Endothelial cell of umbilical vein (primary cell): ENCODE results near the gene REG3A. TPM values are rescaled to one million over a fixed set of nuclear protein-coding genes. Genes with fewer than 3 reads are reported as not detected.

ENCODE experiments used
- BruUV-seq: library from RNA; stranded (reverse); fragments of 400-500 nt; replicated peaks from 2 replicates; lab custom pipeline; 2021; lab: Mats Ljungman, UMichigan
- CTCF ChIA-PET: fragments of 300-600, 350-600 bp; sonication (Branson Sonifier 250); formaldehyde crosslinking; loops from one replicate; lab custom pipeline; 2021; ENCODE audit warnings: antibody characterized with exemption, inconsistent platforms; lab: Charles Lee
- POLR2A ChIA-PET: fragments of 300-600, 350-600 bp; sonication (Branson Sonifier 250); formaldehyde crosslinking; loops from one replicate; lab custom pipeline; 2021; ENCODE audit warnings: antibody characterized with exemption, inconsistent platforms; lab: Charles Lee
- DNase-seq: peaks from one replicate; pipeline ENCODE4 v3.0.0-alpha.2; 2011; ENCODE audit warnings: low read depth, low spot score
- FAIRE-seq: peaks from 2 replicates; lab custom pipeline; 2011; peaks lifted over from hg19 to GRCh38; lab: Jason Lieb, UNC
- H2AFZ ChIP-seq: 2 replicates; pipeline ENCODE4 v1.6.0; 2012; ENCODE audit warnings: low read depth, low read length, control low read depth, inconsistent platforms
- H3K27ac ChIP-seq: 2 replicates; pipeline ENCODE4 v1.5.1; 2011; ENCODE audit warnings: low read depth, mild to moderate bottlenecking, control low read depth, low read length, moderate library complexity; ENCODE audit not compliant: insufficient read depth
- H3K27me3 ChIP-seq, 2 experiments: 2 replicates each; pipeline versions ENCODE4 v1.6.0 to v1.6.1; 2011; ENCODE audit warnings: low read length in 2 of 2, mixed read lengths in 1 of 2; ENCODE audit not compliant: control insufficient read depth in 2 of 2, insufficient read depth in 2 of 2
- H3K36me3 ChIP-seq, 2 experiments: 2 replicates in 1 of 2; 3 replicates in 1 of 2; pipeline ENCODE4 v1.5.1; 2011; ENCODE audit warnings: low read length in 2 of 2, mild to moderate bottlenecking in 1 of 2, moderate library complexity in 1 of 2; ENCODE audit not compliant: control insufficient read depth in 2 of 2, insufficient read depth in 2 of 2; ENCODE audit errors: extremely low read depth in 1 of 2
- H3K4me1 ChIP-seq: 3 replicates; pipeline ENCODE4 v1.5.1; 2011; ENCODE audit warnings: mild to moderate bottlenecking, low read length; ENCODE audit not compliant: control insufficient read depth, insufficient read depth; ENCODE audit errors: extremely low read depth
- H3K4me2 ChIP-seq: 2 replicates; pipeline ENCODE4 v1.6.1; 2011; ENCODE audit warnings: low read length, control low read depth, mixed read lengths; ENCODE audit not compliant: insufficient read depth
- H3K4me3 ChIP-seq, 3 experiments: fragments of 200-600 bp in 1 of 3; sonication (generic), shearing (Covaris generic) in 1 of 3; replicated peaks in 1 of 3; 2 replicates each; pipeline ENCODE4 v1.5.1; 2011 to 2016; ENCODE audit warnings: control low read depth in 3 of 3, low read length in 3 of 3, mild to moderate bottlenecking in 2 of 3, inconsistent platforms in 1 of 3, low read depth in 1 of 3, moderate library complexity in 1 of 3; ENCODE audit not compliant: insufficient read depth in 1 of 3
- H3K79me2 ChIP-seq: 2 replicates; pipeline ENCODE4 v1.6.0; 2012; ENCODE audit warnings: low read length, inconsistent platforms; ENCODE audit not compliant: control insufficient read depth, insufficient read depth
- H3K9ac ChIP-seq: replicated peaks from 2 replicates; pipeline ENCODE3; 2011; ENCODE audit warnings: low read length, control low read depth; ENCODE audit not compliant: insufficient read depth; ENCODE audit errors: extremely low read depth
- H3K9me1 ChIP-seq: replicated peaks from 3 replicates; pipeline ENCODE4 v1.6.0; 2011; ENCODE audit warnings: mild to moderate bottlenecking, low read length; ENCODE audit not compliant: control insufficient read depth, insufficient read depth; ENCODE audit errors: extremely low read depth
- H3K9me3 ChIP-seq: replicated peaks from 2 replicates; pipeline ENCODE4 v1.5.1; 2012; ENCODE audit warnings: low read length, inconsistent platforms; ENCODE audit not compliant: control insufficient read depth, insufficient read depth
- H4K20me1 ChIP-seq: replicated peaks from 2 replicates; pipeline ENCODE3; 2011; ENCODE audit warnings: mild to moderate bottlenecking, low read length; ENCODE audit not compliant: control insufficient read depth, insufficient read depth; ENCODE audit errors: extremely low read depth
- EZH2 ChIP-seq: IDR thresholded peaks from 2 replicates; pipeline ENCODE4 v1.6.1; 2012; ENCODE audit warnings: borderline replicate concordance, low read depth, mild to moderate bottlenecking, moderate library complexity, low read length, inconsistent platforms; ENCODE audit not compliant: severe bottlenecking
- FOS ChIP-seq: IDR thresholded peaks from 2 replicates; pipeline ENCODE4 v1.6.1; 2011; ENCODE audit warnings: mild to moderate bottlenecking, low read length, moderate library complexity, borderline replicate concordance; ENCODE audit not compliant: insufficient read depth
- GATA2 ChIP-seq: IDR thresholded peaks from 2 replicates; pipeline ENCODE4 v1.7.0; 2011; ENCODE audit warnings: low read depth, mild to moderate bottlenecking, moderate library complexity, mixed read lengths, low read length; ENCODE audit not compliant: insufficient read length, insufficient read depth
- JUN ChIP-seq: IDR thresholded peaks from 2 replicates; pipeline ENCODE4 v1.6.1; 2011; ENCODE audit warnings: borderline replicate concordance, low read depth; ENCODE audit not compliant: insufficient read length, insufficient read depth
- MYC ChIP-seq: IDR thresholded peaks from one replicate; pipeline ENCODE4 v1.6.1; 2011; ENCODE audit warnings: mild to moderate bottlenecking, low read depth, low read length
- POLR2A ChIP-seq: IDR thresholded peaks from 2 replicates; pipeline ENCODE4 v1.6.1; 2012; ENCODE audit warnings: low read depth, mild to moderate bottlenecking, control low read depth, low read length
- POLR2AphosphoS5 ChIP-seq: IDR thresholded peaks from 2 replicates; pipeline ENCODE4 v1.6.1; 2012; ENCODE audit warnings: low read depth, mild to moderate bottlenecking, control low read depth, low read length, moderate library complexity; ENCODE audit not compliant: insufficient read depth
- dilution Hi-C: fragments of 300-500 bp; cut with MboI; formaldehyde crosslinking; loops from one replicate; pipeline ENCODE4 v1.15.0; 2019; ENCODE audit warnings: low sequenced_read_pairs; ENCODE audit not compliant: extremely low pct_ligation_motif_present
- intact Hi-C: fragments of 100-400 bp; cut with micrococcal nuclease; formaldehyde crosslinking; loops from one replicate; pipeline ENCODE4 v1.10.0; 2022
- polyA plus RNA-seq, 4 experiments: library from polyadenylated mRNA; depleted of rRNA in 3 of 4; stranded (reverse) in 3 of 4; unstranded in 1 of 4; fragments of >200 nt; gene quantifications; 2 replicates each; pipeline versions ENCODE4 v1.2.1 to v1.2.3, GENCODE V29; 2011 to 2012; ENCODE audit warnings: missing spikeins in 1 of 4
- total RNA-seq: library from RNA; stranded (reverse); gene quantifications from 2 replicates; pipeline ENCODE4 v1.2.3, GENCODE V29; 2021
- TF ChIP-seq, protein P1 (sequence below): IDR thresholded peaks from 2 replicates; pipeline ENCODE4 v1.6.1; 2011; ENCODE audit not compliant: insufficient read depth, insufficient read length
- TF ChIP-seq, protein P2 (sequence below), 2 donors: IDR thresholded peaks; 1 replicate in 1 of 2; 2 replicates in 1 of 2; pipeline ENCODE4 v1.5.1; 2011; ENCODE audit warnings: low read length in 2 of 2, mild to moderate bottlenecking in 2 of 2, moderate library complexity in 2 of 2, control low read depth in 1 of 2, inconsistent platforms in 1 of 2, low read depth in 1 of 2; ENCODE audit not compliant: insufficient read depth in 1 of 2; ENCODE audit errors: extremely low read depth in 1 of 2

The REG3A gene
- total and polyA plus RNA-seq, 2 donors (not counting 3 experiments of a cell fraction or from before 2014, with no cell fraction given), result not detected

DNA sequence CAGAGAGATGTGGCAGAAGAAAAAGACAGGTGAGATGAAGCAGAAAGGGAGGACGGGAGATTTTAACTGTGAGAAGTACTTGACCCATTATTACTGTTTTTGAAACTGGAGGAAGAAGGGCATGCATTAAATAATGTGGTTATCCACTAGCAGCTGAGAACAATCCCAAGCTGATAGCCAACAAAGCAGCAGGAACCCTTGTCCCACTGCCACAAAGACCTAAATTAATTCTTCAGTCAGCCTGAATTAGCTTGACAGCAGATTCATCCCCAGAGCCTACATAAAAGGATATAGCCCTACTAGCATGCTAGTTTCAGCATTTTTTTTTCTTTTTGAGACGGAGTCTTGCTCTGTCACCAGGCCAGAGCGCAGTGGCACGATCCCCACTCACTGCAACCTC, 19.5 kb upstream of the REG3A start:
- Histone ChIP-seq H3K79me2 (no peaks in the 10 kb centered on the region), H3K36me3 (no peaks in the 10 kb centered on the region), H4K20me1 (no peaks in the 10 kb centered on the region), H2AFZ (no peak overlapping the region), H3K27ac (no peak overlapping the region), H3K27me3 (no peaks in the 10 kb centered on the region), H3K4me3 (no peak overlapping the region), H3K9me1 (no peaks in the 10 kb centered on the region), H3K4me1 (no peaks in the 10 kb centered on the region), H3K9me3 (peaks cover 2% of the 10 kb centered on the region), H3K9ac (no peak overlapping the region), H3K4me2 (no peak overlapping the region)
- dilution Hi-C loops (no loop called here), intact Hi-C loops (no loop called here)
- FAIRE-seq (no peak), DNase-seq (no peak)
- no TSS peak for BruUV-seq
- CTCF ChIA-PET, result no interaction called here
- POLR2A ChIA-PET, result no interaction called here
- TF ChIP-seq FOS (no peak), MYC (no peak), JUN (no peak), EZH2 (no peak), POLR2A (no peak), POLR2AphosphoS5 (no peak), GATA2 (no peak)
- TF ChIP-seq, protein P1, sequence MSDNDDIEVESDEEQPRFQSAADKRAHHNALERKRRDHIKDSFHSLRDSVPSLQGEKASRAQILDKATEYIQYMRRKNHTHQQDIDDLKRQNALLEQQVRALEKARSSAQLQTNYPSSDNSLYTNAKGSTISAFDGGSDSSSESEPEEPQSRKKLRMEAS, result no peak
- TF ChIP-seq, protein P2, sequence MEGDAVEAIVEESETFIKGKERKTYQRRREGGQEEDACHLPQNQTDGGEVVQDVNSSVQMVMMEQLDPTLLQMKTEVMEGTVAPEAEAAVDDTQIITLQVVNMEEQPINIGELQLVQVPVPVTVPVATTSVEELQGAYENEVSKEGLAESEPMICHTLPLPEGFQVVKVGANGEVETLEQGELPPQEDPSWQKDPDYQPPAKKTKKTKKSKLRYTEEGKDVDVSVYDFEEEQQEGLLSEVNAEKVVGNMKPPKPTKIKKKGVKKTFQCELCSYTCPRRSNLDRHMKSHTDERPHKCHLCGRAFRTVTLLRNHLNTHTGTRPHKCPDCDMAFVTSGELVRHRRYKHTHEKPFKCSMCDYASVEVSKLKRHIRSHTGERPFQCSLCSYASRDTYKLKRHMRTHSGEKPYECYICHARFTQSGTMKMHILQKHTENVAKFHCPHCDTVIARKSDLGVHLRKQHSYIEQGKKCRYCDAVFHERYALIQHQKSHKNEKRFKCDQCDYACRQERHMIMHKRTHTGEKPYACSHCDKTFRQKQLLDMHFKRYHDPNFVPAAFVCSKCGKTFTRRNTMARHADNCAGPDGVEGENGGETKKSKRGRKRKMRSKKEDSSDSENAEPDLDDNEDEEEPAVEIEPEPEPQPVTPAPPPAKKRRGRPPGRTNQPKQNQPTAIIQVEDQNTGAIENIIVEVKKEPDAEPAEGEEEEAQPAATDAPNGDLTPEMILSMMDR (IDR thresholded peaks at IDR 0.05; ENCODE audit: extremely low read depth in 1 of 2, insufficient read depth in 1 of 2, low read depth in 1 of 2, low read length in 2 of 2), result no peak
